ENCODE results near the gene KLHL2.
"Not testable (repeated sequence)": the region's sequence is repeated elsewhere in the genome, so short reads cannot be mapped to it uniquely, and the experiment has no call there.

Gene KLHL2, protein sequence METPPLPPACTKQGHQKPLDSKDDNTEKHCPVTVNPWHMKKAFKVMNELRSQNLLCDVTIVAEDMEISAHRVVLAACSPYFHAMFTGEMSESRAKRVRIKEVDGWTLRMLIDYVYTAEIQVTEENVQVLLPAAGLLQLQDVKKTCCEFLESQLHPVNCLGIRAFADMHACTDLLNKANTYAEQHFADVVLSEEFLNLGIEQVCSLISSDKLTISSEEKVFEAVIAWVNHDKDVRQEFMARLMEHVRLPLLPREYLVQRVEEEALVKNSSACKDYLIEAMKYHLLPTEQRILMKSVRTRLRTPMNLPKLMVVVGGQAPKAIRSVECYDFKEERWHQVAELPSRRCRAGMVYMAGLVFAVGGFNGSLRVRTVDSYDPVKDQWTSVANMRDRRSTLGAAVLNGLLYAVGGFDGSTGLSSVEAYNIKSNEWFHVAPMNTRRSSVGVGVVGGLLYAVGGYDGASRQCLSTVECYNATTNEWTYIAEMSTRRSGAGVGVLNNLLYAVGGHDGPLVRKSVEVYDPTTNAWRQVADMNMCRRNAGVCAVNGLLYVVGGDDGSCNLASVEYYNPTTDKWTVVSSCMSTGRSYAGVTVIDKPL

DNA sequence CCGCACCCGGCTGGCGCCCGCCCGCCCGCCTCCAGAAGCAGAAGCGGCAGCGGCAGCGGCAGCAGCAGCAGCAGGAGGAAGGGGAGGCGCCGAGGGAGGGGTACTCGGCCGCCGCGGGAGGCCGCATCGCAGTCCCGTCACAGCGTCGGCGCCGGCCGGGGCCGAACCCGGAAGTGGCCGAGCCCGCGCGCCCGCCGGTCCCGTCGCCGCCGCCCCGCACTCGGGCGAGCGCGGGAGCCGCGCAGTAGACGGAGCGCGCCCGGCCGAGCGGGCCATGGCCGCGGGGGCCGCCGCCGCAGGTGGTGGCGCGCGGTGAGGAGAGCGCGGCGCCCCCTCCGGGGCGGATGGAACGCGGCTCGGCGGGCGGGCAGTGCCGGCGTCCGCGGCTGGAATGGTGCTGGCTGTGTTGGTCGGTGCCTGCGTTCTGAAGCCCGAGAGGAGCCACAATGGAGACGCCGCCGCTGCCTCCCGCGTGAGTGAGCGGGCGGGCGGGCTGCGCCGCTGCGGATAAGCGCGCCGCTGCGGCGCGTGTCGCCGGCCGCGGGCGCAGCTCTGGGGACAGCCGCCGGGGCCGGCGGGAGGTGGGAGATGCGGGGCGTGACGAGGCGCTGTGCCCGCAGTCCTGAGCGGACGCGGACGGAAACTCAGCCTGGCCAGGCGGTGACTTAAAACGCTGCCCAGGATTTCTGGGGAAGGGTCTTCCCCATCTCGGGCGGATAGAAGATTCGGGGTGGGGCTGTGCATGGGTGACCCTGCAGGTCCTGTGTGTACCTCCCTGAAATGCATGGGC lies at the start of gene KLHL2:
Gene KLHL2 (plus strand): TSS at position 131 of the 790 bp plus-strand sequence. CDS start 316 bp downstream, at position 447.
- DNase-seq, result peak; percentile 56

DNA sequence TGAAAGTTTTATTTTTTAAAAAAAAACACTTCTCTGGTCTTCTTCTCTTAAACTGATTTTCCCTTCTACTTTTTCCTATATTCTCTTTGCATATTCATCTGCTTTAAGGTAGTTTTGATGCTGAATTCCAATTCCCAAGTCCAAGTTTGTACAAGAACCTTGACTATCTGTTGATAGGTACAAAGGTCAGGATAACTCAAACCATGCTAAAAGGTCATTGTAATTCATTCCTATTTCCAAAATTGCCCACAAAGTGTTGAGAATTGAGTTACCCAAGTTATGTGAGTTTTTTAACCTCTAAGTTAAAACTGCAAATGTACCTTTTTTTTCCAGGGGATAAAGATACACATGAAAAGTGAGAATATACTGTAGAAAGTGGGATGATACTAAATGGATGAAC lies 48.6 kb upstream of the KLHL2 start:
- DNase-seq, result no peak

DNA sequence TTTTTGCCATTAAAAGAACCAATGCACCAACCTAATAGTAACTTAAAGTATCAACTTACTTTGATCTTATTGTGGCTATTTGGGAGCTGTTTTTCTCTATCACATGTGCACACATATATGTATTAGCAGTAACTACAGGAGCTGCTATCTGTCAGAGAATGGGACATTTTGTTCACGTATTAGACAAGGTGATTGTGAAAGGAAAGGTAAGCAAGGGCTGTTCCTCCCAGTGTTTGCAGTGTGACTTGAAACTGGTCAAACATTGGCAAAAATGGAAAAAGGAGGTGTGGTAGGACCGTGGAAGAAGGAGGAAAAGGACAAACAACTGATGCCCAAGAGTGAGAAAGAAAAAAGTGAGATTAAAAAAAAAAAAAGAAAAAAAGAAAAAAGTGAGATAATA lies 43.1 kb upstream of the KLHL2 start:
- DNase-seq, result no peak

DNA sequence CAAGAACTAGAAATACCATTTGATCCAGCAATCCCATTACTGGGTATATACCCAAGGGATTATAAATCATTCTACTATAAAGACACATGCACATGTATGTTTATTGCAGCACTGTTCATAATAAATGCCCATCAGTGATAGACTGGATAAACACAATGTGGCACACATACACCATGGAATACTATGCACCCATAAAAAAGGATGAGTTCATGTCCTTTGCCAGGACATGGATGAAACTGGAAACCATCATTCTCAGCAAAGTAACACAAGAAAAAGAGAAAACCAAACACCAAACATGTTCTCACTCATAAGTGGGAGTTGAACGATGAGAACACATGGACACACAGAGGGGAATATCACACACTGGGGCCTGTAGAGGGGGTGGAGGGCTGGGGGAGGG lies 40.5 kb upstream of the KLHL2 start:
- not testable (repeated sequence) for DNase-seq

DNA sequence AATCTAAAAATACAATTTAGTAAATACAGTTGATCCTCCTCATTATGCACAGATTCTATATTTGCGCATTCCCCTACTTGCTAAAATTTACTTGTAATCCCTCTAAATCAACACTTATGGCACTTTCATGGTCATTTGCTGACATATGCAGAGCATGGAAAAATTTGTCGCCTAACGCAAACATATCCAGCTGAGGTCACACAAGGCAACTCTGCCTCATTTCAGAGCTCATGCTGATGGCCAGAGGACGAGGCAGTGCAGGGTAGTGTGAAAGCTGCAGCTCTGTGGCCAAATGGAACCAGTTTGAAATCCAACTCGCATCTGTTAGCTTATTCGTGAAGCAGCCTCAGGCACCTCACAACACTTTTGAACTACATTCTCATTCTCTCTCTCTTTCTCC lies 39.7 kb upstream of the KLHL2 start:
- DNase-seq, result no peak

DNA sequence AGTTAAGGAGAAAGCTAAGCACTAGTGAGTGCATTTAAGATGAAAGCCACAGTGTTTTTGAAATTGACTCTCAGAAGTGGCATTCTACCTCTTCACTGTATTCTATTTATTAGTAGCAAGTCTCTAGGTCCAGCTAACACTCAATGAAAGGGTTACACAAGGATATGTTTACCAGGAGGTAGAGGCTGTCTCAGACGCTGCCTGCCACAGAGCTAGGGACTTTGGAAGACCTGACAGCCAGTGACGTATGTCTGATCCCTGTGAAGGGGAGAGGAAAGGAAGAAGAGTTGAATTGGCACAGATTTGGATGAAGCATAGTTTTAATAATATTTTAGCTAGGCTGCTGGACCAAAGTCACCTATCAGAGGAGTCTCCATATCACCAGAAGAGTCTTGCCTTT lies 36.5 kb upstream of the KLHL2 start:
- peak; percentile 77 for DNase-seq

DNA sequence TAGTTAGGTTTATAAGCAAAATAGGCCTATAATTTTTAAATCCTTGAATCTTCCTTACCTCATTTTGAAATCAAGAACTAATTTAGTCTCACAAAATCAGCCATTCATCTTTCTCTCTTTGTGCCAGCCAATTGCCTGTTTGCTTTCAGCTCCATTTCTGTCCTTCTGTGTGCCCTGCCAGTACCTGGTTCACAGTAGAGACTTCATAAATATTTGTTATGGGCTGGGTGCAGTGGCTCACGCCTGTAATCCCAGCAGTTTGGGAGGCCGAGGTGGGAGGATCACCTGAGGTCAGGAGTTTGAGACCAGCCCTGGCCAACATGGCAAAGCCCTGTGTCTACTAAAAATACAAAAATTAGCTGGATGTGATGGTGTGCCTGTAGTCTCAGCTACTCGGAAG lies 31.9 kb upstream of the KLHL2 start:
- not testable (repeated sequence) for DNase-seq

DNA sequence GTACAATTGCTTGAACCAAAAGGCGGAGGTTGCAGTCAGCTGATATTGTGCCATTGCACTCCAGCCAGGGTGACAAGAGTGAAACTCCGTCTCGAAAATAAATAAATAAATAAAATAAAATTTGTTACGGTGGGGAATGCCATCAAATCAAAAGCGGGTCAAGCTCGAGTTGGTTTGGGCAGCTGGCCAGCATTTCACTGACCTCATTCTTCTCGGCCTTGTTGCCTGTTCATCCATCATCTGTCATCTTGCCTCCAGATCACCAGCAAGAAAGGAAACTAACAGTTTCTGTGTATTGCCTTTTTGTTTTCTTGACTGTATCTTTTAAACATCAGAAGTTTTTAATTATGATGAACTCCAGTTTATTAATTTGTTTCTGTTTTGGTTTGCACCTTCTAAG lies 31.5 kb upstream of the KLHL2 start:
- no peak for DNase-seq

DNA sequence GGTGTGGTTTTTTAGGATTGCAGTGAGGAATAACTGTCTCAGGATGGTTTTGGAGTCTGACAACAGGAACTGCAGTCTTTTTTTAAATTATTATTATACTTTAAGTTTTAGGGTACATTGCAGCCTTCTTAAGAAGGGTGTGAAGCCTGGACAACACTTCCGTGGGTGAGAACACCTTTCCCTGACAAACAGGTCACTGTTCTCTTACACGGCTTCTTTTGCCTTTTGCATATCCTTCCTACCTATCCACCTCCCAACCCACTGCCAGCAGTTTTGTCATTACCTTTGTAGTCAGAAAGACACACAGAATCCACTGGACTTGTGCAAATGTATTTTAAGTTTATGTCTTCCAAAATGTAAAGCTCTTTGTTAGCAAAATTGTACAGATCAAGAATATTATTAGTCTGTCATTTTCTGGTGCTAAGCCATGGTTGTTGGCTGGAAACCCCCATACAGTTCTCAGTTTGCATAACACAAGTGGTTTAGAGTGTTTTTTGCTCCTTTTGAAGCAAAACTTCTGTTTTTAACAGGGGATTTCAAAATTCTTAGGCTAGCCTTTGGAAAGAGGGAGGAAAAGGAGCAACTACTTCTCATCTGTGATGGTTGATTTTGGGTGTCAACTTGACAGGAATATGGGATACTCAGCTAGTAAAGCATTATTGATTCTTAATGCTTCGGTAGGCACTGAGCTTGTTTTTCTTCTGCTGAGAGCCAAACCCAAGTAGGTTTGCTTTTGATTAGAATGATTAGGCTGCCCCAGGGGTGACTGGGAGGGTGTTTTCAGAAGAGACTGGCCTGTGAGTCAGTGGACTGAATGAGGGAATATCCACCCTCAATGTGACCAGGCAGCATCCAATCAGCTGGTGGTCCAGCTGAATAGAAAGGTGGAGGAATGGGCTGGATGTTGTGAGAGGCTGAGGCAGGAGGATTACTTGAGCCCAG lies 29.4 kb upstream of the KLHL2 start:
- no peak for DNase-seq

DNA sequence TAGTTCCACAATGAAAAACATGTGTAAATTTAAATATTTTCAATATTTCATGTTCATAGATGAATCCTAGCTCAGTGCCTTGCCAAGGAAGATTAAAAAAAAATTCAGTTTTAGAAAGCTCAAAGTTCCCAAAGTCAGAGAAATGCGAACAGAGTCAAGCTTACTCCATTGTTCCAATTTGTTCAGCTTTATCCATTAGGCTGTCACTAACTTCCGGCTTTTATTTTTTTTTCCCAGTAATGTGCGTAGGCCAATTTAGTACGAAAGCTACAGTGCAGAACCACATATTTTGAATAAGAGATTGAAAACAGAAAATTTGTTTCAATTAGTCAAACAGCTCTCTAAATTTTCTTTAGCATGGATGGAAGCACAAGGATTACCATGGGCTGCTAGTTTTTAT lies 23.1 kb upstream of the KLHL2 start:
- DNase-seq, result no peak

DNA sequence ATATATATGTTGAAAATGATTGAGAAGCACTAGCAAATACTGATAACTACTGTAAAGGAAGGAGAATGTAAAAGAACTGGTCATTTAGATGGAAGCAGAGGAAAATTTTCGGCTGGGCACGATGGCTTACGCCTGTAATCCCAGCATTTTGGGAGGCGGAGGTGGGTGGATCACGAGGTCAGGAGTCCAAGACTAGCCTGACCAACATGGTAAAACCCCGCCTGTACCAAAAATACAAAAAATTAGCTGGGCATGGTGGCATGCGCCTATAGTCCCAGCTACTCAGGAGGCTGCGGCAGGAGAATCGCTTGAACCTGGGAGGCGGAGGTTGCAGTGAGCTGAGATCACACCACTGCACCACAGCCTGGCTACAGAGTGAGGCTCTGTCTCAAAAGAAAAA lies 22.4 kb upstream of the KLHL2 start:
- not testable (repeated sequence) for DNase-seq

DNA sequence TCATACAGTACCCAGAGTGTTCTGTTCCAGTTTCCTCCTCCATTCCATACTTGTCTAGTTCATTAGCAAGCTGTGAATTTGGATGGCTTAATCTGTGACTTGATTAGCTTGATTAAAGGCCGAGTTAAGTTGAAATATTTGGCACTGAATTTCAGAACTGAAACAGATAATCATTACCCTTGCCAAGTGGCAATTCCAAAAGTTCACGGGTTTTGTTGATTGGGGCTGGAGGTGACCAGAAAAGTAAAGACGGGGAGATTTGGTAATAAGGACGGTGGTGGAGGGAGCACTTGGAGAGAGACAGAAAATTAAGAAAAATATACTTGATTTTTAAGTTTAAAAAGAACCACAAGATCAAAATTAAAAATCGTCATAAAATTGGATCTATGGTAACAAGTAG lies 21.9 kb upstream of the KLHL2 start:
- no peak for DNase-seq

DNA sequence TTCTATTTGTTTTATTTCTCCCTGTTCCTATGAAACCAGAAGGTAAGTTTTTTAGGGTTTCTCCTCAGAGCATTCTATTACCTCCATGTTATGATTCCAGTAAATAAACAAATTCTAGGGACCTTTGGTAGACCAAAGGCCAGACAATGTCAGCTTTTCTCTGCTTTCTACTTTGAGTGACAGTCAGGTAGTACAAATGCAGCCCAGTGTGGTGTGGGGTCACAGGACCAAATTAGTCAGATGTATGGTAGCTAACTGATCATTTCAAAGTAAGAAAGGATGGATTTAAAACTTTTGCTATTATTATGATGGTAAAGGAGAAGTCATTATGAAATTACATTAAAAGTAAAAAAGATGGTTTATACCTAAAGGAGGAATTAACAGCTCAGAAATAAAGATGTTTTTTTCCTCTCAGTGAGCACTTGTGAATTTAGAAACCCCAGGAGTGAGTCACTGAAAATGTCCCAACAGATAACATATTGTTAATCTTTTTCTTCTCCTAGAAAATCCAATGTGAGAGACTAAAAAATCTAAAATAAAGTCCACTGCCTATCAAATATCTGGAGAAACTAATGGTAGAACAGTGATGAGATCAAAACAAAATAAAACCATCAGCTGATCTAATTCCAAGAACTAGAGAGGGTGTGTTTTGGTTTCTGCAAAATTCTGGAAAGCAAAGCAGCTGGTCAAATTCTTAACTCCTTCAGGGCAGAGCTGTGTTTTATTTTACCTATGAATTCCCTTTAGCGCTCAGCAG lies 16.6 kb upstream of the KLHL2 start:
- DNase-seq, result no peak

DNA sequence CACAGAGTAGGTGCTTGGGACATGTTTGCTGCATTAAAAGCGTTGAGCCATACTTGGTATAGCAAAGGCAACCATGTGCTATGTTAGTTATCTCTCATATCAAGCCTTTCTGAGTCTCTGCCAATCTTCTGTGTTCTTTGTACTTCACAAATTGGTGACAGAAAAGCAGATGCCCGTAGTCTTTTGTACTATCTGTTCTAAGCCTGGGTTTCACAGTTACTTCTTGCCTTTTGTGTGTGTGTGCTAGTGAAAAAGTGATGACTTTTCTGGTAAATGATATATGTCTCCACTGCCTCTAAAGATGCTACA lies 16.1 kb upstream of the KLHL2 start:
- DNase-seq, result no peak

DNA sequence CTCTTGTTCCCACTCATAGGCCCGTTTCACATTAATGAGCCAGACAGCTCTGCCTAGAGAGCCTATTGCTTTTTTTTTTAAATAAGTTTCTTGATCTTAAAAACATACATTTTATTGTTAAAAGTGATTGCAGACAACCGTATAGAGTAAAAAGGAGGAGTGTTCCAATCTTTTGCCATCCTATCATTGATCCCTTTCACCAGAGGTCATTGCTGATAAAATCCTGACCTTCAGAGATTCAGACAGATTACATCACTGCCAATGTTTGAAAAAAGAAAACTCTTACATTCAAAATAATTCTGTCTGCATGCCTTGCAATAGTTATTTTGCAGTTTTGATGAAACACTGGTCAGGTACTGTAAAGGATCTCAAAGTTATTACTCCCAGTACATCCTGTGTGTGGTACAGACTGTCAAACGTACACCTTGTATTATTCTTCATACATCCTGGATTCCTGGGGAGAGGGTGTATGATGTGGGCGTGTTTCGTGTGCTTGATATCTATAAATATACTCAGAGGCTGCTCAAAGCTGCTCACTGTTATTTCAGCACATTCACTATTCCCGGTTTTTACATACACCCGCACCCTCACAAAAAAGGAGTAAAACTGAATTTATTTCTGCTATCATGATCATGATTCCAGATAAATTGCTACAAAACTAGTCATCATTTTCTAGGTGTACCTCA lies 15.4 kb upstream of the KLHL2 start:
- DNase-seq, result peak; percentile 21

DNA sequence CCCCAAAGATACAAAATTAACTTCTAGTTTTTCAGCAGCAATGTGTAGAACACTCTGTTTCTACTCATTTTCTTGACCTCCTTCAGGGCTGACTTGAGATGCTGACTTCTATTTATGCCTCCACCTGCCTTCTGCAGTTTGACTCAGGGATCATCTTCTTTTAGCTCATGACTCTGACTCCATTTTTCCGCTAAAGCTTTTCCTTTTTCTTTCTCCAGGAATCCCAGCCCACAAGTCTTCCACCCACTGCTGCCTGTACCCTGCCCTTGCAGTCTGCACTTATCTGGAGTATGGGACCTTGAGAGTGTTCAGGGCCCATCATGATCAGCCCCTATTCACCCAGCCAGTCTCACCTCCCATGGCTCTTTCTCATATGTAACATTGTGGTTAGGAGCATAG lies 14.9 kb upstream of the KLHL2 start:
- DNase-seq, result no peak

DNA sequence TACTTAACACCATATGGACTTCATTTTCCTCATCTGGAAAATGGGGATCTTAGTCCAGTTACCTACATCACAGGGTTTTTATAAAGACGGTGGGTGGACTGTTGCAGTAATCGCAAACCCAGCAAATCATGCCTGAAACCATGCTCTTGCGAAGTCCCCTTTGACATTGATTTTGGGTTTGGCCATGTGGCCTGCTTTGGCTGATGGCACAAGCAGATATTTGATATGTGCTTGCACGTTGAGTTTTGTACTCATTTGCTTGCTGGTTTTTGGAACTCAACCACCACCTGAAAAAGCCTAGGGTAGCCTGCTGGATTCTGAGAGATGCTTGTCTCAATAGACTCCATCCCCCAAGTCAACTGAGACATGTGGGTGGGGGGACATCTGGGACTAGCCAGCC lies 14.4 kb upstream of the KLHL2 start:
- no peak for DNase-seq

DNA sequence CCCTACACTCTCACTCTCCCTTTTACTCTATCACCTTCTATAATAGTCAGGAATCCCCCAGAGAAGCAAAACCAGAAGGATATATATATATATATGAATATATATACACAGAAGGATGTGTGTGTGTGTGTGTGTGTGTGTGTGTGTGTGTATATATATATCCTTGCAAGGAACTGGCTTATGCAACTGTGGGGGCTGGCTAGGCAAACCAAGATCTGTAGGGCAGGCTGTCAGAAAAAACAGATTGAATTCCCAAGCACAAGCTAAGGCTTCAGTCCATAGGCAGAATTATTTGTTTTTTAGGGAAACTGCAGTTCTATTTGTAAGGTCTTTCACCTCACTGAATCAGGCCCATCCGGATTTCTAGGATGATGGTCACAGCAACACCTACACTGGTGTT lies 13.0 kb upstream of the KLHL2 start:
- no peak for DNase-seq

DNA sequence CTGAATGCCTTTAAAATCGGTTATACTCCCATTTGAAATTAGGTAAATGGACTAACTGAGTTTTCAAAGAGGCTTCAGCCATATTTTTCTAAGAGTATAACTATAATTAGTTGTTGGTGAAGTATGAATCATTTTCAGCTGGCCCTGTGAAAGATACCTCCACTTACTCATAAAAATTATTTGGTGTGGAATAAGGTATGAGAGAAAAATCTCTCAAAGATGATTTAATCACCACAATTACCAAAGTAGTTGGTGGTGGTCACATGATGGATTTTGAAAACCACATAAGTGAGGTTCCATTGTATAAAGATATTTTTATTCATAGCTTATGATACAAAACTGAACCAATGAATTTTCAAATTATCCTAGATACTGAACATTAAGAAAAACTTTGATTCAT lies 9.0 kb upstream of the KLHL2 start:
- DNase-seq, result no peak

DNA sequence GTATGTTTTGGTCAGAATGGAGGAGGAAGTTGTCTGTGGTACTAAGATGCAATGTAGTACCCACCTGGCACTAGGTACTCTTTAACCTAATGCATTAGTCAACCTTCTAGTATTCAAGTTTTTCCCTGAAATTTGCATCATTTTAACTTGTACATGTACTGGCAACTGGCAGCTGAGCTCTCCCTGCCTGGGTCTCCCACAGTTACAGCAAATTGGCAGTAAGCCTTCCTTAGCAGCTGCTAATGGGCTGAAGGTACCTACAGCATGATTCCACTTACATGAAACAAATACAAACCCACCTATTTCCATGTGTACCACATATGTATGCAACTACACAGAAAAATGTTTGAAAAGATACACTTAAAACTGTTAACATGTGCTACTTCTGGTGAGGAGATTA lies 8.1 kb upstream of the KLHL2 start:
- DNase-seq, result no peak

DNA sequence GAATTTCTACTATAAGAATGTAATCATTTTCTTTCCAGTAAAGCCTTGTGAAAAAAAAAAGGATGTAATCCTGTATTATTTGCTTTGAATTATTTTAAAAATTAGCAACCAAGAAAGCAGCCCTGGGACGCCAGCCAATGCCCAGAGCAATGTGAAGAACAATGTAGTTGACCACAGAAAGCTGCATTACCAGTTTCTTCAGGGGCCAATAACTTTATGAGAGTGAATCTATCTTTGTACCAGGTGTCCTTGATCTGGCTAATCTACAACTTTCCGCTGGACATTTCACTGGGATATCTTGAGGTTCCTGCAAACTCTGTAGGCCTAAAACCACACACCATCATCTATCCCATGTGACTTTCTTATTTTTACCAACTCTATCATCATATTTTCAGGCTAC lies 7.6 kb upstream of the KLHL2 start:
- no peak for DNase-seq

DNA sequence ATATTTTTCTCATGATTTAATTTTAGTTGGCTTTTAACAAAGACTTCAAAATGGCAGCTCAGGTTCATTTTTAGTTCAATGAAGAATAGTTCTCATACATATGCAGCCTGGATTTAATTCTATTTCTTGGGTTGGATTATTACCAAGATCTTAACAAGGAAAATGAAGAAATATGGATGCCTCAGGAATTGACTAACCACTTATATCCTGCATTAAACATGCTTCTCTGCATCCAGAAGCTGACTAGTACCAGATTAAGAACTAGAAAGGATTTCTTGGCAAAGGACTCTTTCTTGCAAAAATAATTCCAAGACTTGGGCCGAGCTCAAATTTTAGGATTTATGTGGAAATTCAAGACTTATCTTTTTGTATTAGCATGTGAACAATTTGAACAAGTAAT lies 5.6 kb upstream of the KLHL2 start:
- DNase-seq, result no peak

Data from NCI-H2227 treated with DMSO at 0.1 percent for 48 hours (cell line).